ENCODE results near the gene KCTD1.

DNA sequence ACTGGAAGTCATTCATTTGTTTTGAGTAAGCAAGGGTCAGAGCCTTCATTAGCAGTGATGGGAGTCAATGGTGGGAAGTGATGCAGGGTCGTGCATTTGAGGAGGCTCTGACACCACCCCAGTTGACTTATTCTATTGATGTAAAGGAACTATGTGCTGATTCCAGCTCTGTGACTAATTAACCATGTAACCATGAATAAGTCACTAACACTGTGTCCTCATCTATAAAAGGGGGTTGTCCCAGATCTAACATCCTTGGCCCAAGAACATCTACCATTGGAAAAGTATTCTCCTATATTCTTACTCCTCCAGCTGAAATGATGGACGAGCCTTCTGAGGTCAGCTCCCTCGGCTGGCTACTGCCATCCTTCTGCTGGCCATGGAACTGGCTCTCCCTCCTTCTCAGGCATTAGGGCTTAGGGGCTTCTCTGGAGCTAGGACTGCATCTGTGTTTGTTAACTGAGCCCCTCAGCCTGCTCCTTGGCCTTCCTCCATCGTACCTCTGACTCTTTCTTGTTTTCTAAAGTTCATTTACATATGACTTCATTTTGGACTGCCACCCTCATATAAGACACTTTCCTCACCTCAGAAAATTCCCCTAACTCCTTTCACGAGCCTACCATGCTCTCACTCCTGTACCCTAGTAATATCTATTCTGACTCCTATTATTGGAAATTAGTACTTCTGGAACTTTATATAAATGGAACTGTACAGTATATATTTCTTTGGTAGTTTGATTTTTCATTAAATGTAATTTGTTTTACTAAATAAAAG is 115.5 kb downstream of the KCTD1 start:
- TF ChIP-seq EZH2 (optimal IDR thresholded peaks at IDR 0.05; ENCODE audit: low read depth, low read length) (no peak), CTCF (IDR thresholded peaks at IDR 0.05; ENCODE audit: low read length) (no peak)

Measured in MM.1S (cell line).